DOHH2 (cell line): ENCODE measurements around the gene PDE8A.

ENCODE experiments used
- CTCF ChIP-seq: fragments of 200-600 bp; sonication (generic); IDR thresholded peaks from one replicate; pipeline ENCODE4 v1.5.1; 2014; ENCODE audit warnings: antibody characterized with exemption, mild to moderate bottlenecking, low read depth, low read length; ENCODE audit not compliant: poor library complexity, severe bottlenecking
- EZH2phosphoT487 ChIP-seq: fragments of 200-600 bp; sonication (generic); IDR thresholded peaks from 2 replicates; pipeline ENCODE4 v1.6.1; 2017; ENCODE audit warnings: borderline replicate concordance, mild to moderate bottlenecking, antibody characterized with exemption, low read length, moderate library complexity, mixed read lengths

- TF ChIP-seq CTCF, result no peak
- TF ChIP-seq EZH2phosphoT487, result no peak
Observed at GRCh38 chr15:85104584-85104983, 122.9 kb downstream of the PDE8A start.
